Fibroblast of skin of left quadriceps (primary cell): ENCODE measurements around the gene TECPR2.
"Not testable (repeated sequence)": the region's sequence is repeated elsewhere in the genome, so short reads cannot be mapped to it uniquely, and the experiment has no call there.

ENCODE experiments used
- DNase-seq, 2 experiments: peaks; one replicate each; pipeline ENCODE4 v3.0.0-alpha.2; 2013; ENCODE audit warnings: low read depth in 2 of 2

Gene TECPR2

GRCh38 chr14:102330806-102331205 is 31.9 kb upstream of the TECPR2 start:
- no peak for DNase-seq

- no peak for DNase-seq
Observed at GRCh38 chr14:102333390-102333789, 29.4 kb upstream of the TECPR2 start.

GRCh38 chr14:102333795-102334705 is 28.7 kb upstream of the TECPR2 start:
- no peak for DNase-seq

GRCh38 chr14:102335163-102335562 is 27.6 kb upstream of the TECPR2 start:
- DNase-seq: no peak

- DNase-seq: no peak
Observed at GRCh38 chr14:102338724-102339123, 24.0 kb upstream of the TECPR2 start.

GRCh38 chr14:102341566-102341965 is 21.2 kb upstream of the TECPR2 start:
- no peak for DNase-seq

- no peak for DNase-seq
Observed at GRCh38 chr14:102342238-102342637, 20.5 kb upstream of the TECPR2 start.

GRCh38 chr14:102344084-102344483 is 18.7 kb upstream of the TECPR2 start:
- no peak for DNase-seq

GRCh38 chr14:102344485-102344884 is 18.3 kb upstream of the TECPR2 start:
- DNase-seq: no peak

- DNase-seq: no peak
Observed at GRCh38 chr14:102345232-102345631, 17.5 kb upstream of the TECPR2 start.

GRCh38 chr14:102346645-102347044 is 16.1 kb upstream of the TECPR2 start:
- no peak for DNase-seq

- no peak for DNase-seq
Observed at GRCh38 chr14:102348376-102348775, 14.4 kb upstream of the TECPR2 start.

GRCh38 chr14:102351023-102351422 is 11.7 kb upstream of the TECPR2 start:
- DNase-seq: no peak

GRCh38 chr14:102351593-102351992 is 11.1 kb upstream of the TECPR2 start:
- not testable (repeated sequence) for DNase-seq

- DNase-seq: no peak
Observed at GRCh38 chr14:102352213-102352612, 10.5 kb upstream of the TECPR2 start.

GRCh38 chr14:102353126-102353619 is 9.6 kb upstream of the TECPR2 start:
- no peak for DNase-seq

GRCh38 chr14:102356280-102356679 is 6.5 kb upstream of the TECPR2 start:
- no peak for DNase-seq

- no peak for DNase-seq
Observed at GRCh38 chr14:102359341-102359740, 3.4 kb upstream of the TECPR2 start.

- no peak for DNase-seq
Observed at GRCh38 chr14:102360388-102360787, 2.4 kb upstream of the TECPR2 start.

- no peak for DNase-seq
Observed at GRCh38 chr14:102362084-102362483, 657 bp upstream of the TECPR2 start.

- peak in 1 of 2 experiments; percentile 5 for DNase-seq
Observed at GRCh38 chr14:102363182-102363943, 622 bp downstream of the TECPR2 start.

GRCh38 chr14:102370305-102370809 is 7.6 kb downstream of the TECPR2 start:
- no peak for DNase-seq
